ENCODE results near the gene CREB3L1.
A peak's percentile ranks its signal among the peaks of the same experiment; 100 is the strongest.

CREB3L1 gene

GRCh38 chr11:46347637-46348311 lies 70.3 kb downstream of the CREB3L1 start:
- no peak for TF ChIP-seq CTCF (IDR thresholded peaks at IDR 0.05; ENCODE audit: borderline replicate concordance, insufficient read depth, low read depth, low read length)
- H3K4me3 ChIP-seq (ENCODE audit: low read depth, low read length): peak overlapping the region; percentile 93

DNA sequence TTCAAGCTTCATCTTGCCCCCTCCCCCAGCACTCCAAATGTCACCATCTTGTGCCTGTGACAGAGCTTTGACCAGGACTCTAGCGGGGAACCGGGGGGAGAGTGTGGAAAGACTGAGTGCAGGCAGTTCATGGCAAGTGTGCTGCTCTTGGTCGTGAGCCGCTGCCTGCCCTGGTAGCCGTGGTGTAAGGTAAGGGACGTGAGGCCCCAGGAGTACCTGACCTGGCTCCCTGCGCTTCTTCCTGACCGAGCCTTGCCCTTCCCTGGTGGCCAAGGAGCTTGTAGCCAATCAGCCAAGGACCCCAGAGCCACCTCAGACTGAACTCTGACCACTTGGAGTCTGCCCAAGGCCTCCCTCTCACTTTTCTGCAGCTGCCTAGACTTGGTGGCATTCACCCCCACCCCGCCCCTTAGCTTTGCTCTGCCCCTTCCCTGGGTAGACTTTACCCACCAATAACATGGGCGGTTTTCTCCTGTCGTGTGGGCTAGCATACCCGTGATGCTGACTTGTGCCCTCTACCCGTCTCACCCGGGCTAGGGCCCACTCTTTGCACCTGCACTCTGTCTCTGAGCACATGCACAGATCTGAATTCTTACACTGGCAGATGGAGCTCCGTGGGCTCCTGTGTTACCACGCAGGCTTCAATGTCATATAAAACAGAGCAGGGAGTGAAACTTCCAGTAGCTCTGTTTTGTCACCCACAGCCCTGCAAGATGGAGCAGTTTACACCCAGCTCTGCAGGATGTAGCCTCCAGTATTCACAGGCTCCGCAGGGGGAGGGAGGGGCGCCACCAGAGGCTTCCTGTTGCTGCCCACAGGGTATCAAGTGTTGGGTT lies 71.3 kb downstream of the CREB3L1 start:
- no peak for TF ChIP-seq CTCF (IDR thresholded peaks at IDR 0.05; ENCODE audit: borderline replicate concordance, insufficient read depth, low read depth, low read length)
- H3K4me3 ChIP-seq (ENCODE audit: low read depth, low read length): peak overlapping the region; percentile 93

DNA sequence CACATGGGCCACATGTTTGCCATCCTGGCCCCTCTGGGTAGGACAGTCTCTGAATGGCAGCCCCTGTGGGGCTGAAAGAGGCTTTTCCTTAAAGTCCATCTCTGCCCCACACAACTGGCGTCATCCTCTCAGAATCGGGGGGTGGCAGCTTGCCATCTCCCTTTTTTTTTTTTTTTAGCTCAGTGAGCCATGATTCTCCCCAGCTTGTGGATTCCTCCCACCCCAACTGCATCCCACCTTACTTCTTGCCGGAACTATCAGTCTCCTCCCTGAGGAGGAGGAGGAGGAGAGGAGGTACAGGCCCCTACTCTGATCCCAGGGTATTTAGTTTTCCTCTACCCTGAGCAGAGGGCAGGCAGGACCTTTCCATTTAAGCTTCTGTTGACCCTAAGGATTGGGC lies 73.2 kb downstream of the CREB3L1 start:
- H3K4me3 ChIP-seq (ENCODE audit: low read depth, low read length): no peak overlapping the region
- TF ChIP-seq CTCF (IDR thresholded peaks at IDR 0.05; ENCODE audit: borderline replicate concordance, insufficient read depth, low read depth, low read length): no peak

GRCh38 chr11:46351148-46351547 lies 73.7 kb downstream of the CREB3L1 start:
- TF ChIP-seq CTCF (IDR thresholded peaks at IDR 0.05; ENCODE audit: borderline replicate concordance, insufficient read depth, low read depth, low read length): no peak
- H3K4me3 ChIP-seq (ENCODE audit: low read depth, low read length): no peak overlapping the region

DNA sequence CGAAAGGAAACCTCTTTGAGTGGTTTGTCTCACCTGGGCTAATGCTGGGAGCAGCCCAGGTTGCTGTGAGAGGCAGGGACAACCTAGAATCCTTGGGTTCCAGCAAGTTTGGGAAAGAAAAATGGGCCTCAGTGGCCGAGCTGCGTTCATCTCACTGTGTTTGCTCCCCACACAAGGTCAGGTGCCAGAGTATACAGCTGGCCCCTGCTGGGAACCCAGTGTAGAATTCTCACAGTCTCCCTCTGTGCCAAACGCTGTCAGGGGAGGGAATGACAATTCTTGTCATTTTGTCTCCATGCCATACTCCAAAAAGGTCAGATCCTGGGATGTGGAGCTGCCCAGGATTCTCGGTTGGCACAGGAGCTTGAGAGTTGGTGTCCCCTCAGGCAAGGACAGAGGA lies 74.1 kb downstream of the CREB3L1 start:
- no peak overlapping the region for H3K4me3 ChIP-seq (ENCODE audit: low read depth, low read length)
- TF ChIP-seq CTCF (IDR thresholded peaks at IDR 0.05; ENCODE audit: borderline replicate concordance, insufficient read depth, low read depth, low read length): no peak

GRCh38 chr11:46352063-46352841 lies 74.8 kb downstream of the CREB3L1 start:
- peak; percentile 97 for TF ChIP-seq CTCF (IDR thresholded peaks at IDR 0.05; ENCODE audit: borderline replicate concordance, insufficient read depth, low read depth, low read length)
- H3K4me3 ChIP-seq (ENCODE audit: low read depth, low read length): no peak overlapping the region
